ENCODE data around the gene OR10A4. TPM values are rescaled to one million over a fixed set of nuclear protein-coding genes. Genes with fewer than 3 reads are reported as not detected.
"Not testable (repeated sequence)": the region's sequence is repeated elsewhere in the genome, so short reads cannot be mapped to it uniquely, and the experiment has no call there.

The OR10A4 gene
- not detected for total RNA-seq

- no peak for ATAC-seq
These were observed at the start of gene OR10A4 for GRCh38 chr11:6876325-6876724. TSS of gene OR10A4 (plus strand) at chr11:6876625. CDS start at chr11:6876648, 23 bp downstream.

- ATAC-seq = no peak
These were observed 48.3 kb upstream of the OR10A4 start for GRCh38 chr11:6828103-6828502.

- no peak for ATAC-seq
These were observed 43.1 kb upstream of the OR10A4 start for GRCh38 chr11:6833356-6833755.

GRCh38 chr11:6834021-6834420, 42.4 kb upstream of the OR10A4 start:
- ATAC-seq = no peak

- no peak for ATAC-seq
These were observed 34.7 kb upstream of the OR10A4 start for GRCh38 chr11:6841694-6842093.

GRCh38 chr11:6843670-6844069, 32.8 kb upstream of the OR10A4 start:
- ATAC-seq = no peak

GRCh38 chr11:6844356-6844755, 32.1 kb upstream of the OR10A4 start:
- ATAC-seq = no peak

- ATAC-seq = no peak
These were observed 31.0 kb upstream of the OR10A4 start, which contains the start of gene OR10A5 for GRCh38 chr11:6845383-6845782. TSS of gene OR10A5 (plus strand) at chr11:6845683. CDS start at chr11:6845683, 0 bp downstream.

- ATAC-seq = no peak
These were observed 25.9 kb upstream of the OR10A4 start for GRCh38 chr11:6850526-6850925.

GRCh38 chr11:6854801-6855200, 21.6 kb upstream of the OR10A4 start:
- not testable (repeated sequence) for ATAC-seq

- peak; percentile 60 for ATAC-seq
These were observed 20.4 kb upstream of the OR10A4 start for GRCh38 chr11:6855971-6856541.

GRCh38 chr11:6856871-6857270, 19.6 kb upstream of the OR10A4 start:
- peak; percentile 45 for ATAC-seq

- ATAC-seq = no peak
These were observed 13.5 kb upstream of the OR10A4 start, which contains the start of gene OR10A2 for GRCh38 chr11:6862961-6863360. TSS of gene OR10A2 (plus strand) at chr11:6863057. CDS start at chr11:6869755, 6,698 bp downstream.

GRCh38 chr11:6864438-6864837, 12.0 kb upstream of the OR10A4 start:
- ATAC-seq = no peak

GRCh38 chr11:6871278-6871677, 5.1 kb upstream of the OR10A4 start:
- ATAC-seq = no peak

- ATAC-seq = no peak
These were observed 664 bp upstream of the OR10A4 start for GRCh38 chr11:6875761-6876160.

GRCh38 chr11:6876914-6877313, 489 bp downstream of the OR10A4 start:
- ATAC-seq = no peak

GRCh38 chr11:6882751-6883150, 6.3 kb downstream of the OR10A4 start:
- no peak for ATAC-seq

- not testable (repeated sequence) for ATAC-seq
These were observed 11.3 kb downstream of the OR10A4 start for GRCh38 chr11:6887711-6888110.

GRCh38 chr11:6888830-6889229, 12.4 kb downstream of the OR10A4 start:
- no peak for ATAC-seq

GRCh38 chr11:6889835-6890234, 13.4 kb downstream of the OR10A4 start:
- no peak for ATAC-seq

- ATAC-seq = no peak
These were observed 16.0 kb downstream of the OR10A4 start, which contains the start of gene OR2D2 for GRCh38 chr11:6892400-6892799. TSS of gene OR2D2 (minus strand) at chr11:6892500. CDS start at chr11:6892500, 0 bp downstream.

GRCh38 chr11:6894097-6894496, 17.7 kb downstream of the OR10A4 start:
- no peak for ATAC-seq

GRCh38 chr11:6895010-6895409, 18.6 kb downstream of the OR10A4 start:
- no peak for ATAC-seq

- no peak for ATAC-seq
These were observed 22.5 kb downstream of the OR10A4 start for GRCh38 chr11:6898911-6899310.

Measured in esophagus mucosa (tissue), 1 donor.